ENCODE data around the gene SHC3. TPM values are rescaled to one million over a fixed set of nuclear protein-coding genes. Genes with fewer than 3 reads are reported as not detected.

SHC3 gene
- total RNA-seq, 1 experiment from 2014 or later: 1.8 TPM

DNA sequence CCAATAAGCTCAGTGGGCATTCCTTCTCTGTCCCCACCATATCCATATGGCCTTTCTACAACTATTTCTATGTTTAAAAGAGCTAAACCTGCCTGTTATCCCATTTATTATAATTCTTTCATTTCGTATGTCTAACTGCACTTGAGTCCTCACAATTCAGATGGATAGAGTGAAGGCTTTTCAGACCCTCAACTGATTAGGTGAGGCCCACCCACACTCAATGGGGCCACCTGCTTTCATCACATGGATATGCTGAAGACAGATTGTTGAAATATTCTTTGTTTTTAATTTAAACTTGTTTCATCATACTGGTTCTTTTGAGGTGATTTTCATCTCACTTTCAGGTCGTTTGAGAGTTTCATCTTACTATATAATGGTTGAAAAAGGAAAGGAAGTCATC is 193.0 kb downstream of the SHC3 start:
- H3K23ac ChIP-seq (ENCODE audit: insufficient read length, low read depth, low read length): no peak overlapping the region
- H3K9ac ChIP-seq (ENCODE audit: extremely low read depth, insufficient read length, low read length): no peak overlapping the region
- H3K14ac ChIP-seq (ENCODE audit: insufficient read depth, low read length): no peak overlapping the region
- H4K91ac ChIP-seq (ENCODE audit: insufficient read length, low read depth, low read length): no peak overlapping the region
- no peak overlapping the region for H2AFZ ChIP-seq (ENCODE audit: low read length)
- no peak overlapping the region for H2BK20ac ChIP-seq (ENCODE audit: low read depth, low read length, poor library complexity, severe bottlenecking)
- Mint-ChIP-seq H3K4me3 (no peak overlapping the region), H3K27ac (no peak overlapping the region), H3K27me3 (ENCODE audit: low read depth) (peaks cover 11% of the 10 kb centered on the region), H3K4me1 (peaks cover 16 to 28% of the 10 kb centered on the region in 2 experiments), H3K9me3 (peaks cover 10 to 13% of the 10 kb centered on the region in 2 experiments), H3K36me3 (ENCODE audit: insufficient read depth in 1 of 3, low read depth in 3 of 3) (peaks cover 4 to 11% (median 4%) of the 10 kb centered on the region in 3 experiments; a peak in 6 of 7 replicates)
- no peak overlapping the region for H3K56ac ChIP-seq (ENCODE audit: insufficient read length, low read depth, low read length)
- no peaks in the 10 kb centered on the region for H3K79me1 ChIP-seq (ENCODE audit: insufficient read depth, low read depth, low read length, poor library complexity, severe bottlenecking)
- H2BK5ac ChIP-seq (ENCODE audit: insufficient read length, low read length): no peak overlapping the region
- H4K5ac ChIP-seq (ENCODE audit: insufficient read length, low read depth, low read length): no peak overlapping the region
- H3K4me1 ChIP-seq (ENCODE audit: insufficient read depth, low read length): no peaks in the 10 kb centered on the region; the same call in 1 of the 2 replicates
- no peak overlapping the region for H2BK12ac ChIP-seq (ENCODE audit: insufficient read length, low read depth, low read length)
- H3K4ac ChIP-seq (ENCODE audit: low read depth, low read length): no peak overlapping the region
- no peak for DNase-seq
- H2BK15ac ChIP-seq (ENCODE audit: low read depth, low read length): no peak overlapping the region
- peaks cover 7% of the 10 kb centered on the region for H3K23me2 ChIP-seq (ENCODE audit: insufficient read length, low read depth, low read length, poor library complexity, severe bottlenecking)
- TF ChIP-seq, protein P1, sequence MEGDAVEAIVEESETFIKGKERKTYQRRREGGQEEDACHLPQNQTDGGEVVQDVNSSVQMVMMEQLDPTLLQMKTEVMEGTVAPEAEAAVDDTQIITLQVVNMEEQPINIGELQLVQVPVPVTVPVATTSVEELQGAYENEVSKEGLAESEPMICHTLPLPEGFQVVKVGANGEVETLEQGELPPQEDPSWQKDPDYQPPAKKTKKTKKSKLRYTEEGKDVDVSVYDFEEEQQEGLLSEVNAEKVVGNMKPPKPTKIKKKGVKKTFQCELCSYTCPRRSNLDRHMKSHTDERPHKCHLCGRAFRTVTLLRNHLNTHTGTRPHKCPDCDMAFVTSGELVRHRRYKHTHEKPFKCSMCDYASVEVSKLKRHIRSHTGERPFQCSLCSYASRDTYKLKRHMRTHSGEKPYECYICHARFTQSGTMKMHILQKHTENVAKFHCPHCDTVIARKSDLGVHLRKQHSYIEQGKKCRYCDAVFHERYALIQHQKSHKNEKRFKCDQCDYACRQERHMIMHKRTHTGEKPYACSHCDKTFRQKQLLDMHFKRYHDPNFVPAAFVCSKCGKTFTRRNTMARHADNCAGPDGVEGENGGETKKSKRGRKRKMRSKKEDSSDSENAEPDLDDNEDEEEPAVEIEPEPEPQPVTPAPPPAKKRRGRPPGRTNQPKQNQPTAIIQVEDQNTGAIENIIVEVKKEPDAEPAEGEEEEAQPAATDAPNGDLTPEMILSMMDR (conservative IDR thresholded peaks at IDR 0.05): no peak
- H3K27ac ChIP-seq (ENCODE audit: insufficient read length, low read depth, low read length): no peak overlapping the region
- no peak overlapping the region for H3K18ac ChIP-seq (ENCODE audit: insufficient read length, low read depth, low read length)
- H3K79me2 ChIP-seq (ENCODE audit: insufficient read depth, low read length): no peaks in the 10 kb centered on the region
- H2AK5ac ChIP-seq (ENCODE audit: insufficient read length, low read length): no peak overlapping the region
- H2BK120ac ChIP-seq (ENCODE audit: low read depth, low read length, poor library complexity, severe bottlenecking): no peak overlapping the region
- WGBS (ENCODE audit: extremely low coverage, insufficient read length, low lambda C conversion rate): no CpG with 5 or more reads among the region's 2 CpGs
- H3K27me3 ChIP-seq (ENCODE audit: insufficient read depth, low read length): 0 out of 2 replicates have a peak, but pooled peaks cover 2% of the 10 kb centered on the region
- H3T11ph ChIP-seq (ENCODE audit: low read length): no peak overlapping the region
- H4K8ac ChIP-seq (replicated peaks; ENCODE audit: insufficient read length, low read depth, low read length): no peak overlapping the region
- no peak overlapping the region for H3K4me2 ChIP-seq (ENCODE audit: insufficient read depth, insufficient read length, low read length)
- H4K20me1 ChIP-seq (ENCODE audit: control insufficient read depth, insufficient read depth, insufficient read length): no peaks in the 10 kb centered on the region
- no peaks in the 10 kb centered on the region for H3K9me3 ChIP-seq (ENCODE audit: control insufficient read depth, low read depth, low read length)

Data from H9 (cell line).